H1 (cell line): ENCODE measurements around the gene MRPL43. TPM values are rescaled to one million over a fixed set of nuclear protein-coding genes. Genes with fewer than 3 reads are reported as not detected.

Experiments
- CTCF ChIA-PET: fragments of 300-600 bp; sonication (Branson Sonifier 250); formaldehyde crosslinking; loops from one replicate; lab custom pipeline; 2021; ENCODE audit not compliant: partially characterized antibody; lab: Charles Lee
- POLR2A ChIA-PET: fragments of 300-600 bp; sonication (Branson Sonifier 250); formaldehyde crosslinking; loops from one replicate; lab custom pipeline; 2021; ENCODE audit warnings: inconsistent platforms; ENCODE audit not compliant: partially characterized antibody; lab: Charles Lee
- DNase-seq, 2 experiments: peaks; one replicate each; pipeline versions ENCODE4 v3.0.0 to v3.0.0-alpha.2; 2010 to 2022; ENCODE audit warnings: low spot score in 2 of 2, low read depth in 1 of 2, mixed read lengths in 1 of 2
- FAIRE-seq: peaks from 2 replicates; lab custom pipeline; 2011; peaks lifted over from hg19 to GRCh38; lab: Jason Lieb, UNC
- H2AFZ ChIP-seq: 2 replicates; pipeline ENCODE4 v1.8.1; 2012; ENCODE audit warnings: low read length, inconsistent platforms
- H2AK5ac ChIP-seq: 2 replicates; pipeline ENCODE4 v1.6.1; 2013; ENCODE audit warnings: low read depth, low read length
- H2BK120ac ChIP-seq: replicated peaks from 2 replicates; pipeline ENCODE3; 2013; ENCODE audit warnings: low read depth, low read length, inconsistent platforms
- H2BK12ac ChIP-seq: 2 replicates; pipeline ENCODE4 v1.6.1; 2013; ENCODE audit warnings: low read depth, low read length
- H2BK15ac ChIP-seq: 2 replicates; pipeline ENCODE4 v1.6.1; 2013; ENCODE audit warnings: low read length
- H2BK20ac ChIP-seq: 2 replicates; pipeline ENCODE4 v1.6.1; 2013; ENCODE audit warnings: low read length
- H2BK5ac ChIP-seq: 2 replicates; pipeline ENCODE4 v1.6.1; 2013; ENCODE audit warnings: low read depth, low read length
- H3K14ac ChIP-seq: 2 replicates; pipeline ENCODE4 v1.6.1; 2013; ENCODE audit warnings: inconsistent platforms; ENCODE audit not compliant: insufficient read length
- H3K18ac ChIP-seq: 2 replicates; pipeline ENCODE4 v1.6.1; 2013; ENCODE audit warnings: low read length; ENCODE audit errors: extremely low read depth
- H3K23ac ChIP-seq: 2 replicates; pipeline ENCODE4 v1.6.1; 2013; ENCODE audit warnings: inconsistent platforms; ENCODE audit not compliant: insufficient read length
- H3K23me2 ChIP-seq: 2 replicates; pipeline ENCODE4 v1.6.1; 2013; ENCODE audit warnings: low read depth, low read length
- H3K27ac ChIP-seq: 2 replicates; pipeline ENCODE4 v1.6.1; 2011; ENCODE audit warnings: low read depth, low read length, inconsistent platforms
- H3K27me3 ChIP-seq, 4 experiments: replicated peaks in 1 of 4; 1 replicate in 1 of 4; 2 replicates in 3 of 4; pipeline versions ENCODE4 v1.6.1 to v1.8.1; 2011 to 2013; ENCODE audit warnings: low read length in 3 of 4, mild to moderate bottlenecking in 3 of 4, inconsistent platforms in 2 of 4, mixed read lengths in 2 of 4, moderate library complexity in 1 of 4; ENCODE audit not compliant: control insufficient read depth in 3 of 4, insufficient read depth in 3 of 4; ENCODE audit errors: extremely low read depth in 1 of 4
- H3K36me3 ChIP-seq, 4 experiments: 2 replicates each; pipeline versions ENCODE4 v1.6.1 to v1.8.1; 2011 to 2013; ENCODE audit warnings: mild to moderate bottlenecking in 4 of 4, low read length in 3 of 4, moderate library complexity in 2 of 4, control low read depth in 1 of 4, inconsistent platforms in 1 of 4; ENCODE audit not compliant: insufficient read depth in 4 of 4, control insufficient read depth in 2 of 4
- H3K4ac ChIP-seq: replicated peaks from 2 replicates; pipeline ENCODE3; 2013; ENCODE audit warnings: low read length, low read depth, mixed read lengths, inconsistent platforms; ENCODE audit not compliant: insufficient read length
- H3K4me1 ChIP-seq, 4 experiments: replicated peaks in 1 of 4; 1 replicate in 1 of 4; 2 replicates in 3 of 4; pipeline versions ENCODE4 v1.6.1 to v1.8.1; 2011 to 2013; ENCODE audit warnings: low read length in 3 of 4, inconsistent platforms in 2 of 4, mixed read lengths in 1 of 4; ENCODE audit not compliant: insufficient read depth in 4 of 4, control insufficient read depth in 3 of 4
- H3K4me2 ChIP-seq, 2 experiments: 2 replicates each; pipeline versions ENCODE4 v1.6.1 to v1.8.1; 2011 to 2013; ENCODE audit warnings: low read depth in 2 of 2, low read length in 2 of 2, control low read depth in 1 of 2, inconsistent platforms in 1 of 2, mild to moderate bottlenecking in 1 of 2; ENCODE audit not compliant: insufficient read depth in 1 of 2
- H3K4me3 ChIP-seq, 4 experiments: fragments of 200-600, 300-600 bp in 1 of 4; sonication (generic), shearing (Covaris generic), sonication (Bioruptor Twin) in 1 of 4; 2 replicates each; pipeline versions ENCODE4 v1.5.1 to v1.8.1; 2011 to 2016; ENCODE audit warnings: low read length in 4 of 4, low read depth in 3 of 4, control low read depth in 2 of 4, inconsistent platforms in 2 of 4, mild to moderate bottlenecking in 2 of 4, mixed read lengths in 1 of 4, moderate library complexity in 1 of 4; ENCODE audit not compliant: insufficient read depth in 2 of 4; ENCODE audit errors: extremely low read depth in 1 of 4
- H3K56ac ChIP-seq: replicated peaks from 2 replicates; pipeline ENCODE3; 2013; ENCODE audit warnings: low read depth, mild to moderate bottlenecking, mixed read lengths, low read length, inconsistent platforms; ENCODE audit not compliant: insufficient read length
- H3K79me1 ChIP-seq: 2 replicates; pipeline ENCODE4 v1.6.1; 2013; ENCODE audit warnings: low read depth, low read length, control low read depth
- H3K79me2 ChIP-seq, 2 experiments: 2 replicates each; pipeline versions ENCODE4 v1.6.1 to v1.8.1; 2012 to 2013; ENCODE audit warnings: low read length in 2 of 2, mild to moderate bottlenecking in 2 of 2, inconsistent platforms in 1 of 2; ENCODE audit not compliant: insufficient read depth in 2 of 2, control insufficient read depth in 1 of 2
- H3K9ac ChIP-seq, 4 experiments: replicated peaks in 1 of 4; 1 replicate in 1 of 4; 2 replicates in 3 of 4; pipeline versions ENCODE4 v1.6.1 to v1.8.1; 2011 to 2013; ENCODE audit warnings: low read depth in 3 of 4, low read length in 3 of 4, control low read depth in 2 of 4, mild to moderate bottlenecking in 2 of 4, moderate library complexity in 2 of 4, inconsistent platforms in 1 of 4; ENCODE audit errors: extremely low read depth in 1 of 4
- H3K9me3 ChIP-seq, 2 experiments: 2 replicates each; pipeline versions ENCODE4 v1.6.1 to v1.8.1; 2012 to 2013; ENCODE audit warnings: mild to moderate bottlenecking in 2 of 2, moderate library complexity in 2 of 2, control low read depth in 1 of 2, inconsistent platforms in 1 of 2, low read depth in 1 of 2, low read length in 1 of 2, mixed read lengths in 1 of 2; ENCODE audit not compliant: insufficient read depth in 2 of 2
- H4K20me1 ChIP-seq, 2 experiments: replicated peaks in 1 of 2; 2 replicates each; pipeline versions ENCODE3 to v1.8.1; 2011 to 2013; ENCODE audit warnings: inconsistent platforms in 2 of 2, low read length in 2 of 2, mild to moderate bottlenecking in 1 of 2; ENCODE audit not compliant: insufficient read depth in 2 of 2, control insufficient read depth in 1 of 2
- H4K5ac ChIP-seq: 2 replicates; pipeline ENCODE4 v1.6.1; 2013; ENCODE audit warnings: low read length, low read depth, mixed read lengths, inconsistent platforms; ENCODE audit not compliant: insufficient read length
- H4K8ac ChIP-seq: 2 replicates; pipeline ENCODE4 v1.8.0; 2013; ENCODE audit warnings: mild to moderate bottlenecking, moderate library complexity, low read length, inconsistent platforms; ENCODE audit not compliant: insufficient read depth; ENCODE audit errors: extremely low read depth
- H4K91ac ChIP-seq: replicated peaks from 2 replicates; pipeline ENCODE3; 2013; ENCODE audit warnings: low read length, mixed read lengths, inconsistent platforms; ENCODE audit not compliant: insufficient read length
- CTCF ChIP-seq, 3 experiments: IDR thresholded peaks; 1 replicate in 2 of 3; 2 replicates in 1 of 3; pipeline versions ENCODE4 v1.5.1 to v1.6.1; 2011; ENCODE audit warnings: low read length in 3 of 3, mild to moderate bottlenecking in 3 of 3, inconsistent platforms in 2 of 3, low read depth in 1 of 3, moderate library complexity in 1 of 3; ENCODE audit not compliant: insufficient read depth in 1 of 3; ENCODE audit errors: control extremely low read depth in 1 of 3
- KDM4A ChIP-seq: IDR thresholded peaks from one replicate; pipeline ENCODE4 v1.7.1; 2012; ENCODE audit warnings: low read depth, mild to moderate bottlenecking, moderate library complexity, low read length, inconsistent platforms; ENCODE audit not compliant: severe bottlenecking
- WGBS, 2 experiments: shearing (Covaris generic) in 1 of 2; methylation state at CpG; one replicate each; pipeline versions ENCODE4 v1.1.6 to v1.1.7; 2013 to 2015; ENCODE audit warnings: low lambda C conversion rate in 2 of 2, mixed read lengths in 2 of 2, inconsistent platforms in 1 of 2, low coverage in 1 of 2, missing lambda C conversion rate in 1 of 2; ENCODE audit not compliant: insufficient replicate concordance in 2 of 2, insufficient coverage in 1 of 2, insufficient read length in 1 of 2; ENCODE audit errors: extremely low coverage in 1 of 2, missing lambda C conversion rate in 1 of 2; 5-methylcytosine and 5-hydroxymethylcytosine counted together
- polyA plus RNA-seq, 7 experiments: library from polyadenylated mRNA; depleted of rRNA in 3 of 7; stranded (reverse) in 5 of 7; unstranded in 2 of 7; fragments of >200 nt in 5 of 7; fragments of 200-250 nt in 2 of 7; gene quantifications; 1 replicate in 5 of 7; 2 replicates in 1 of 7; 4 replicates in 1 of 7; pipeline versions ENCODE4 v1.2.1 to v1.2.3, GENCODE V29; 2011 to 2013; ENCODE audit warnings: missing spikeins in 2 of 7, mixed read lengths in 2 of 7
- total RNA-seq: library from RNA; stranded (reverse); fragmentation: NEBNext Ultra II Directional; extraction: Animal tissue kit (Norgen Biotek cat#: 25700); gene quantifications from 2 replicates; pipeline ENCODE4 v1.2.1, GENCODE V29; 2021

The MRPL43 gene
- total and polyA plus RNA-seq, 2 of the 8 experiments (the other 6 are each of a cell fraction or from before 2014, with no cell fraction given), result 74.1 to 149 TPM

GRCh38 chr10:101010329-101010728 lies 23.0 kb upstream of the MRPL43 start:
- H2BK5ac ChIP-seq, result no peak overlapping the region
- no peak overlapping the region; the same call in 1 of the 2 replicates for H3K18ac ChIP-seq
- H2BK15ac ChIP-seq, result no peak overlapping the region
- WGBS, 2 experiments, result 96% methylated on average over 20 of the region's 22 CpGs; no CpG with 5 or more reads in 1 of the 2 experiments
- no peak overlapping the region for H4K8ac ChIP-seq
- H4K5ac ChIP-seq, result no peak overlapping the region
- H2BK12ac ChIP-seq, result no peak overlapping the region
- H2BK120ac ChIP-seq, result no peak overlapping the region
- H3K27me3 ChIP-seq, result peaks cover 0 to 3% (median 3%) of the 10 kb centered on the region in 4 experiments; a peak in 2 of 7 replicates
- DNase-seq (peak in 1 of 2 experiments; percentile 44), FAIRE-seq (no peak)
- no peaks in the 10 kb centered on the region for H3K79me2 ChIP-seq
- H4K20me1 ChIP-seq, result peaks cover 2 to 9% of the 10 kb centered on the region in 2 experiments
- no peak overlapping the region for H3K4me2 ChIP-seq
- no peak overlapping the region for H3K4me3 ChIP-seq
- H2AK5ac ChIP-seq, result no peak overlapping the region
- H2AFZ ChIP-seq, result no peak overlapping the region
- no peaks in the 10 kb centered on the region for H3K9me3 ChIP-seq
- H3K4me1 ChIP-seq, result peaks cover 0 to 12% (median 7%) of the 10 kb centered on the region in 4 experiments; a peak in 4 of 7 replicates
- TF ChIP-seq KDM4A (no peak), CTCF (IDR thresholded peaks at IDR 0.05; ENCODE audit: control extremely low read depth in 1 of 3, insufficient read depth in 1 of 3, low read depth in 1 of 3, low read length in 3 of 3) (peak in 1 of 3 experiments; percentile 2; a peak in 1 of 4 replicates)
- H3K9ac ChIP-seq, result no peak overlapping the region
- H2BK20ac ChIP-seq, result no peak overlapping the region
- no peaks in the 10 kb centered on the region for H3K79me1 ChIP-seq
- no peak overlapping the region for H3K27ac ChIP-seq
- no peaks in the 10 kb centered on the region for H3K23me2 ChIP-seq
- no peak overlapping the region for H3K56ac ChIP-seq
- H3K14ac ChIP-seq, result no peak overlapping the region
- POLR2A ChIA-PET, result interaction anchor here (1.4 to 7.5 kb wide), 2 partner anchors 12 to 21 kb away, joined by 7 to 143 read pairs; partner anchors contain the start of genes LZTS2, PDZD7 and SFXN3
- H3K4ac ChIP-seq, result no peak overlapping the region
- peaks cover 6 to 23% (median 14%) of the 10 kb centered on the region in 4 experiments; a peak in 6 of 8 replicates for H3K36me3 ChIP-seq
- CTCF ChIA-PET, result interaction anchor here (0.6 to 26.8 kb wide), 15 partner anchors 7 to 447 kb away, joined by 3 to 464 read pairs (median 4); partner anchors contain the start of genes LZTS2, MRPL43, PDZD7 and SFXN3
- H3K23ac ChIP-seq, result no peak overlapping the region
- H4K91ac ChIP-seq, result no peak overlapping the region
